HEK293 (cell line): Measurements from ENCODE around the gene MAP1LC3C.

ENCODE experiments used
- CTCF ChIA-PET: fragments of 350-600 bp; formaldehyde crosslinking; extraction: SDS; loops from one replicate; lab custom pipeline; 2021; ENCODE audit warnings: antibody characterized with exemption; lab: Yijun Ruan, JAX
- POLR2A ChIA-PET: fragments of 300-600 bp; formaldehyde crosslinking; extraction: SDS; loops from one replicate; lab custom pipeline; 2020; ENCODE audit warnings: antibody characterized with exemption, inconsistent platforms; lab: Yijun Ruan, JAX
- H3K27ac ChIP-seq: fragments of 200-500 bp; sonication (Bioruptor generic); 2 replicates; pipeline ENCODE4 v1.5.1; 2014; ENCODE audit warnings: low read depth, low read length, control low read depth, inconsistent platforms; ENCODE audit errors: extremely low read depth
- H3K36me3 ChIP-seq, 2 experiments: fragments of 200-500 bp in 1 of 2; sonication (Bioruptor generic) in 1 of 2; 1 replicate in 1 of 2; 2 replicates in 1 of 2; pipeline ENCODE4 v1.5.1; 2014 to 2017; ENCODE audit warnings: inconsistent platforms in 2 of 2, low read length in 2 of 2; ENCODE audit not compliant: control insufficient read depth in 2 of 2, insufficient read depth in 1 of 2
- H3K4me1 ChIP-seq: fragments of 200-500 bp; sonication (Bioruptor generic); 2 replicates; pipeline ENCODE4 v1.5.1; 2014; ENCODE audit warnings: mild to moderate bottlenecking, low read length, inconsistent platforms; ENCODE audit not compliant: control insufficient read depth, insufficient read depth
- H3K4me3 ChIP-seq: 2 replicates; pipeline ENCODE4 v1.5.1; 2011; ENCODE audit warnings: low read depth, mild to moderate bottlenecking, control low read depth, low read length, moderate library complexity
- H3K9me3 ChIP-seq: fragments of 200-500 bp; sonication (Bioruptor generic); 2 replicates; pipeline ENCODE4 v1.5.1; 2014; ENCODE audit warnings: low read depth, low read length, inconsistent platforms; ENCODE audit not compliant: control insufficient read depth, insufficient read depth
- CTCF ChIP-seq: fragments of 450-650 bp; formaldehyde crosslinking; IDR thresholded peaks from 2 replicates; pipeline ENCODE4 v1.5.1; 2016; ENCODE audit warnings: missing biosample characterization, missing genetic modification characterization
- GFI1B ChIP-seq: fragments of 450-650 bp; formaldehyde crosslinking; IDR thresholded peaks from 2 replicates; pipeline ENCODE4 v1.5.1; 2016; ENCODE audit warnings: missing biosample characterization, missing genetic modification characterization
- PATZ1 ChIP-seq: fragments of 450-650 bp; formaldehyde crosslinking; IDR thresholded peaks from 2 replicates; pipeline ENCODE4 v1.5.1; 2016; ENCODE audit warnings: missing biosample characterization, missing genetic modification characterization
- ZFP41 ChIP-seq: fragments of 450-650 bp; formaldehyde crosslinking; IDR thresholded peaks from 2 replicates; pipeline ENCODE4 v1.5.1; 2016; ENCODE audit warnings: missing biosample characterization, missing genetic modification characterization, borderline replicate concordance
- ZNF114 ChIP-seq: fragments of 450-650 bp; formaldehyde crosslinking; IDR thresholded peaks from 2 replicates; pipeline ENCODE4 v1.5.0; 2017; ENCODE audit warnings: missing biosample characterization, missing genetic modification characterization
- ZNF416 ChIP-seq: fragments of 450-650 bp; formaldehyde crosslinking; IDR thresholded peaks from 2 replicates; pipeline ENCODE4 v1.5.1; 2016; ENCODE audit warnings: missing biosample characterization, missing genetic modification characterization
- ZNF629 ChIP-seq: fragments of 450-650 bp; formaldehyde crosslinking; IDR thresholded peaks from 2 replicates; pipeline ENCODE4 v1.5.1; 2017; ENCODE audit warnings: missing biosample characterization, missing genetic modification characterization
- ZNF654 ChIP-seq: fragments of 450-650 bp; formaldehyde crosslinking; IDR thresholded peaks from 2 replicates; pipeline ENCODE4 v1.5.1; 2016; ENCODE audit warnings: low read depth, missing biosample characterization, missing genetic modification characterization
- ZNF707 ChIP-seq: fragments of 450-650 bp; formaldehyde crosslinking; IDR thresholded peaks from 2 replicates; pipeline ENCODE4 v1.5.1; 2016; ENCODE audit warnings: missing biosample characterization, missing genetic modification characterization
- ZSCAN18 ChIP-seq: fragments of 450-650 bp; formaldehyde crosslinking; IDR thresholded peaks from 2 replicates; pipeline ENCODE4 v1.5.1; 2016; ENCODE audit warnings: missing biosample characterization, missing genetic modification characterization
- ZSCAN23 ChIP-seq: fragments of 450-650 bp; formaldehyde crosslinking; IDR thresholded peaks from 2 replicates; pipeline ENCODE4 v1.5.1; 2016; ENCODE audit warnings: missing biosample characterization, missing genetic modification characterization
- TF ChIP-seq, protein P1 (sequence below): sonication (generic); formaldehyde crosslinking; IDR thresholded peaks from 2 replicates; pipeline ENCODE4 v1.8.1; 2022; ENCODE audit warnings: mild to moderate bottlenecking, moderate library complexity, missing genetic modification reagents
- TF ChIP-seq, protein P2 (sequence below): fragments of 450-650 bp; formaldehyde crosslinking; IDR thresholded peaks from 2 replicates; pipeline ENCODE4 v1.5.1; 2017; ENCODE audit warnings: missing biosample characterization, missing genetic modification characterization
- TF ChIP-seq, protein P3 (sequence below): fragments of 450-650 bp; formaldehyde crosslinking; IDR thresholded peaks from 2 replicates; pipeline ENCODE4 v1.5.1; 2016; ENCODE audit warnings: missing biosample characterization, missing genetic modification characterization

MAP1LC3C gene

GRCh38 chr1:242019018-242019417 is 20.1 kb upstream of the MAP1LC3C start:
- no peak for TF ChIP-seq ZNF707
- TF ChIP-seq ZSCAN18 (tag by site-specific recombination) = no peak
- TF ChIP-seq, protein P1, sequence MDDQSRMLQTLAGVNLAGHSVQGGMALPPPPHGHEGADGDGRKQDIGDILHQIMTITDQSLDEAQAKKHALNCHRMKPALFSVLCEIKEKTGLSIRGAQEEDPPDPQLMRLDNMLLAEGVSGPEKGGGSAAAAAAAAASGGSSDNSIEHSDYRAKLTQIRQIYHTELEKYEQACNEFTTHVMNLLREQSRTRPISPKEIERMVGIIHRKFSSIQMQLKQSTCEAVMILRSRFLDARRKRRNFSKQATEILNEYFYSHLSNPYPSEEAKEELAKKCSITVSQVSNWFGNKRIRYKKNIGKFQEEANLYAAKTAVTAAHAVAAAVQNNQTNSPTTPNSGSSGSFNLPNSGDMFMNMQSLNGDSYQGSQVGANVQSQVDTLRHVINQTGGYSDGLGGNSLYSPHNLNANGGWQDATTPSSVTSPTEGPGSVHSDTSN (CRISPR knock-in tag) = no peak
- no peak for TF ChIP-seq ZFP41
- no peak for TF ChIP-seq ZSCAN23 (tag by site-specific recombination)
- TF ChIP-seq ZNF629 (tag by site-specific recombination) = no peak
- TF ChIP-seq, protein P2, sequence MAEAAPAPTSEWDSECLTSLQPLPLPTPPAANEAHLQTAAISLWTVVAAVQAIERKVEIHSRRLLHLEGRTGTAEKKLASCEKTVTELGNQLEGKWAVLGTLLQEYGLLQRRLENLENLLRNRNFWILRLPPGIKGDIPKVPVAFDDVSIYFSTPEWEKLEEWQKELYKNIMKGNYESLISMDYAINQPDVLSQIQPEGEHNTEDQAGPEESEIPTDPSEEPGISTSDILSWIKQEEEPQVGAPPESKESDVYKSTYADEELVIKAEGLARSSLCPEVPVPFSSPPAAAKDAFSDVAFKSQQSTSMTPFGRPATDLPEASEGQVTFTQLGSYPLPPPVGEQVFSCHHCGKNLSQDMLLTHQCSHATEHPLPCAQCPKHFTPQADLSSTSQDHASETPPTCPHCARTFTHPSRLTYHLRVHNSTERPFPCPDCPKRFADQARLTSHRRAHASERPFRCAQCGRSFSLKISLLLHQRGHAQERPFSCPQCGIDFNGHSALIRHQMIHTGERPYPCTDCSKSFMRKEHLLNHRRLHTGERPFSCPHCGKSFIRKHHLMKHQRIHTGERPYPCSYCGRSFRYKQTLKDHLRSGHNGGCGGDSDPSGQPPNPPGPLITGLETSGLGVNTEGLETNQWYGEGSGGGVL = no peak
- CTCF ChIA-PET = interaction anchor here (0.6 to 8.9 kb wide), 18 partner anchors 8 to 850 kb away, joined by 3 to 104 read pairs (median 4); no protein-coding TSS in a partner anchor
- Histone ChIP-seq H3K4me3 (no peak overlapping the region), H3K36me3 (no peaks in the 10 kb centered on the region), H3K9me3 (no peaks in the 10 kb centered on the region), H3K27ac (no peak overlapping the region), H3K4me1 (no peaks in the 10 kb centered on the region)
- POLR2A ChIA-PET = no interaction called here

DNA sequence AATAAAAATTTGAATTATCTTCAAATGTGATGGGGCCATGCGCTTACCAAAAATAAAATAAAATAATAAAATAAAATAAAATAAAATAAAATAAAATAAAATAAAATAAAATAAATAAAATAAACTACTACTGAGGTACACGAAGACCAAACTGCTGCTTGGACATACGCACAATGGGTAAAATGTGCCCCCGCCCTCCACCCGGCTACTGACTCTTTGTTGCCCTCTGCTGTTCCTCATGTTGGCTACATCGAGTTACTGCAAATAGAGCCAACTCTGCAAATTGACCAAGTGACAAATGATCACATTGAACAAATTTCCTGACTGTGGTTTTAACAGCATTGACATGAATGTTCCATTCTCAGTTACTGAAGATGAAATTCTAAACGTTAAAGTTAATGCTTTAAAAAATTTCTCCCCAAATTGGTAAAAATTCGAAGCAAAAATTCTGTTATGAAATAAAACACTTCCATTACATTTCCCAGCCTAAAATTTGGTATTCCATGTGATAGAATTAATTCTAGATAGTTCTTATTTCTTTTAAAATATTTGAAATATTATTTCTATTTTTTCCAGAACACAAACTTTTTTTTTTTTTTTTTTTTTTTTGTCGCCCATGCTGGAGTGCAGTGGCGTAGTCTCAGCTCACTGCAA is 18.8 kb upstream of the MAP1LC3C start:
- Histone ChIP-seq H3K9me3 (no peaks in the 10 kb centered on the region), H3K36me3 (no peaks in the 10 kb centered on the region), H3K27ac (no peak overlapping the region), H3K4me1 (no peaks in the 10 kb centered on the region), H3K4me3 (no peak overlapping the region)
- CTCF ChIA-PET = interaction anchor here (0.6 to 8.9 kb wide), 8 partner anchors 11 to 1601 kb away, joined by 3 to 104 read pairs (median 5); no protein-coding TSS in a partner anchor
- POLR2A ChIA-PET = interaction anchor here (0.6 kb wide), 1 partner anchor 23 kb away, joined by 4 read pairs; no protein-coding TSS in a partner anchor
- TF ChIP-seq CTCF (tag by site-specific recombination) (peak; percentile 73), ZNF416 (tag by site-specific recombination) (no peak), GFI1B (tag by site-specific recombination) (no peak), PATZ1 (tag by site-specific recombination) (peak; percentile 80), ZNF654 (peak; percentile 82), ZNF114 (tag by site-specific recombination) (no peak)
- TF ChIP-seq, protein P3, sequence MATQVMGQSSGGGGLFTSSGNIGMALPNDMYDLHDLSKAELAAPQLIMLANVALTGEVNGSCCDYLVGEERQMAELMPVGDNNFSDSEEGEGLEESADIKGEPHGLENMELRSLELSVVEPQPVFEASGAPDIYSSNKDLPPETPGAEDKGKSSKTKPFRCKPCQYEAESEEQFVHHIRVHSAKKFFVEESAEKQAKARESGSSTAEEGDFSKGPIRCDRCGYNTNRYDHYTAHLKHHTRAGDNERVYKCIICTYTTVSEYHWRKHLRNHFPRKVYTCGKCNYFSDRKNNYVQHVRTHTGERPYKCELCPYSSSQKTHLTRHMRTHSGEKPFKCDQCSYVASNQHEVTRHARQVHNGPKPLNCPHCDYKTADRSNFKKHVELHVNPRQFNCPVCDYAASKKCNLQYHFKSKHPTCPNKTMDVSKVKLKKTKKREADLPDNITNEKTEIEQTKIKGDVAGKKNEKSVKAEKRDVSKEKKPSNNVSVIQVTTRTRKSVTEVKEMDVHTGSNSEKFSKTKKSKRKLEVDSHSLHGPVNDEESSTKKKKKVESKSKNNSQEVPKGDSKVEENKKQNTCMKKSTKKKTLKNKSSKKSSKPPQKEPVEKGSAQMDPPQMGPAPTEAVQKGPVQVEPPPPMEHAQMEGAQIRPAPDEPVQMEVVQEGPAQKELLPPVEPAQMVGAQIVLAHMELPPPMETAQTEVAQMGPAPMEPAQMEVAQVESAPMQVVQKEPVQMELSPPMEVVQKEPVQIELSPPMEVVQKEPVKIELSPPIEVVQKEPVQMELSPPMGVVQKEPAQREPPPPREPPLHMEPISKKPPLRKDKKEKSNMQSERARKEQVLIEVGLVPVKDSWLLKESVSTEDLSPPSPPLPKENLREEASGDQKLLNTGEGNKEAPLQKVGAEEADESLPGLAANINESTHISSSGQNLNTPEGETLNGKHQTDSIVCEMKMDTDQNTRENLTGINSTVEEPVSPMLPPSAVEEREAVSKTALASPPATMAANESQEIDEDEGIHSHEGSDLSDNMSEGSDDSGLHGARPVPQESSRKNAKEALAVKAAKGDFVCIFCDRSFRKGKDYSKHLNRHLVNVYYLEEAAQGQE = peak; percentile 16; the same call in 1 of the 2 replicates
